Testis (tissue), 3 donors: ENCODE data around the gene PIGL. TPM values are rescaled to one million over a fixed set of nuclear protein-coding genes. Genes with fewer than 3 reads are reported as not detected.

Source experiments
- DNase-seq: peaks from one replicate; pipeline ENCODE4 v3.0.0-alpha.2; 2019
- H3K27ac ChIP-seq, 2 donors: fragments of 200-600 bp; sonication (generic); one replicate each; pipeline ENCODE4 v1.5.1; 2019
- H3K27me3 ChIP-seq: fragments of 200-600 bp; sonication (generic); one replicate; pipeline ENCODE4 v1.5.1; 2019
- H3K36me3 ChIP-seq: fragments of 200-600 bp; sonication (generic); one replicate; pipeline ENCODE4 v1.5.1; 2017; ENCODE audit warnings: low read depth; ENCODE audit errors: missing control alignments
- H3K4me1 ChIP-seq: fragments of 200-600 bp; sonication (generic); one replicate; pipeline ENCODE4 v1.5.1; 2019
- H3K4me3 ChIP-seq, 2 donors: fragments of 200-600 bp; sonication (generic); one replicate each; pipeline ENCODE4 v1.5.1; 2017 to 2019
- H3K9me3 ChIP-seq: fragments of 200-600 bp; sonication (generic); one replicate; pipeline ENCODE4 v1.5.1; 2017
- POLR2A ChIP-seq: fragments of 450-650 bp; IDR thresholded peaks from one replicate; pipeline ENCODE4 v1.6.1; 2017; ENCODE audit warnings: antibody characterized with exemption, mild to moderate bottlenecking, moderate library complexity
- WGBS, 2 donors: methylation state at CpG; one replicate each; pipeline ENCODE4 v1.1.5; 2018; 5-methylcytosine and 5-hydroxymethylcytosine counted together
- intact Hi-C: fragments of 100-400 bp; cut with DNase I; formaldehyde crosslinking; loops from one replicate; pipeline ENCODE4 v1.15.1; 2023; ENCODE audit warnings: low total_unique reads
- polyA plus RNA-seq: library from polyadenylated mRNA; stranded (reverse); fragments of 350-450 nt; fragmentation: Illumina TruSeq; extraction: RNeasy Lipid Tissue Mini Kit (QIAGEN cat#74804); gene quantifications from one replicate; pipeline ENCODE4 v1.2.3, GENCODE V29; 2014; ENCODE audit warnings: low read depth, low replicate concordance; ENCODE audit not compliant: insufficient read depth
- total RNA-seq, 2 donors: library from RNA; depleted of rRNA; stranded (reverse); fragments of >200 nt; gene quantifications; one replicate each; pipeline ENCODE4 v1.2.3, GENCODE V29; 2016
- TF ChIP-seq, protein P1 (sequence below), 3 experiments: fragments of 450-650 bp in 2 of 3; fragments of 200-600 bp in 1 of 3; sonication (generic) in 1 of 3; IDR thresholded peaks; one replicate each; pipeline ENCODE4 v1.5.1; 2016 to 2019; ENCODE audit warnings: antibody characterized with exemption in 3 of 3, mild to moderate bottlenecking in 2 of 3, moderate library complexity in 1 of 3

Gene PIGL
- total and polyA plus RNA-seq, 3 donors from 2014 or later = 31.3 to 93.9 (median 74.1) TPM

GRCh38 chr17:16272111-16272840 is 55.3 kb downstream of the PIGL start:
- intact Hi-C loops = no loop called here
- no peaks in the 10 kb centered on the region for H3K36me3 ChIP-seq
- no peak overlapping the region for H3K4me3 ChIP-seq
- no peaks in the 10 kb centered on the region for H3K9me3 ChIP-seq
- WGBS, 2 donors = 88 to 94% methylated on average over 3 of the region's 3 CpGs
- no peaks in the 10 kb centered on the region for H3K27me3 ChIP-seq
- no peak overlapping the region for H3K27ac ChIP-seq
- H3K4me1 ChIP-seq = no peaks in the 10 kb centered on the region
- DNase-seq = no peak
- TF ChIP-seq POLR2A = no peak
- TF ChIP-seq, protein P1, sequence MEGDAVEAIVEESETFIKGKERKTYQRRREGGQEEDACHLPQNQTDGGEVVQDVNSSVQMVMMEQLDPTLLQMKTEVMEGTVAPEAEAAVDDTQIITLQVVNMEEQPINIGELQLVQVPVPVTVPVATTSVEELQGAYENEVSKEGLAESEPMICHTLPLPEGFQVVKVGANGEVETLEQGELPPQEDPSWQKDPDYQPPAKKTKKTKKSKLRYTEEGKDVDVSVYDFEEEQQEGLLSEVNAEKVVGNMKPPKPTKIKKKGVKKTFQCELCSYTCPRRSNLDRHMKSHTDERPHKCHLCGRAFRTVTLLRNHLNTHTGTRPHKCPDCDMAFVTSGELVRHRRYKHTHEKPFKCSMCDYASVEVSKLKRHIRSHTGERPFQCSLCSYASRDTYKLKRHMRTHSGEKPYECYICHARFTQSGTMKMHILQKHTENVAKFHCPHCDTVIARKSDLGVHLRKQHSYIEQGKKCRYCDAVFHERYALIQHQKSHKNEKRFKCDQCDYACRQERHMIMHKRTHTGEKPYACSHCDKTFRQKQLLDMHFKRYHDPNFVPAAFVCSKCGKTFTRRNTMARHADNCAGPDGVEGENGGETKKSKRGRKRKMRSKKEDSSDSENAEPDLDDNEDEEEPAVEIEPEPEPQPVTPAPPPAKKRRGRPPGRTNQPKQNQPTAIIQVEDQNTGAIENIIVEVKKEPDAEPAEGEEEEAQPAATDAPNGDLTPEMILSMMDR (IDR thresholded peaks at IDR 0.05) = no peak

GRCh38 chr17:16273499-16273898 is 56.5 kb downstream of the PIGL start:
- no peak for DNase-seq
- Histone ChIP-seq H3K27me3 (no peaks in the 10 kb centered on the region), H3K36me3 (no peaks in the 10 kb centered on the region), H3K27ac (no peak overlapping the region), H3K4me3 (no peak overlapping the region), H3K9me3 (no peaks in the 10 kb centered on the region), H3K4me1 (no peaks in the 10 kb centered on the region)
- intact Hi-C loops = no loop called here
- TF ChIP-seq, protein P1 (IDR thresholded peaks at IDR 0.05) = no peak
- TF ChIP-seq POLR2A = no peak
- 88 to 95% methylated on average over 1 of the region's 1 CpG for WGBS, 2 donors

DNA sequence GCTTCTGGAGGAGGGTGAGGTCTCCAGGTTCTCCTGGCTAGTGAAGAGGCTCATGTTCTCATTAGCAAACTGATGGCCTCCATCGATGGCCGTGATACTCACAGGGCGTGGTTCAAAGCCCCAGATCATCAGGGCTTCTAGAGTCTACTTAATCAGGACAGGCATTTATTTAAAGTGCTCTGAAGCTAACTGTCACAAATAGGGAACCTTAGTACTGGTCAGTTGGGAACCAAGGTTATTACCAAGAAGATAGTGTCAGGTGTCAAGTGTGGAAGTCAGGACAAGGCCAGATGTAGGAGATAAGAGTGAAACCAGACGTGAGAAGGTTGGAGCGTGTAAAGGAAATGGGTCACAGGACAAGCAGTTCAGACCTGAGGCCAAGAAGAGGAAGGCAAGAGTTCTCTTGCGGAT is 56.9 kb downstream of the PIGL start:
- Histone ChIP-seq H3K27ac (no peak overlapping the region), H3K36me3 (no peaks in the 10 kb centered on the region), H3K9me3 (no peaks in the 10 kb centered on the region), H3K4me3 (no peak overlapping the region), H3K4me1 (no peaks in the 10 kb centered on the region), H3K27me3 (no peaks in the 10 kb centered on the region)
- TF ChIP-seq POLR2A = no peak
- TF ChIP-seq, protein P1 (IDR thresholded peaks at IDR 0.05) = no peak
- DNase-seq = no peak
- WGBS, 2 donors = 88 to 89% methylated on average over 6 of the region's 6 CpGs
- intact Hi-C loops = no loop called here

DNA sequence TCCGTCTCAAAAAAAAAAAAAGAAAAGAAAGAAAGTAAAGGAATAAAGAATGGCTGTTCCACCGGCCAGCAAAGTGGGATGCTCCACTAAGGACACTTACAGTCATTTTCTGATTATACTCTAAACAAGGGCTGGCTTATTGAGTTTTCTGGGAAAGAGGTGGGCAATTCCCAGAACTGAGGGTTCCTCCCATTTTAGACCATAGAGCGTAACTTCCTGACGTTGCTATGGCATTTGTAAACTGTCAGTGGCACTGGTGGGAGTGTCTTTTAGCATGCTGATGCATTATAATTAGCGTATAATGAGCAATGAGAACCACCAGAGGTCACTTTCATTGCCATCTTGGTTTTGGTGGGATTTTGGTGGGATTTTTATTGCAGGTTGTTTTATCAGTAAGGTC is 58.0 kb downstream of the PIGL start:
- TF ChIP-seq, protein P1 (IDR thresholded peaks at IDR 0.05) = no peak
- no peak for TF ChIP-seq POLR2A
- H3K9me3 ChIP-seq = no peaks in the 10 kb centered on the region
- no peaks in the 10 kb centered on the region for H3K27me3 ChIP-seq
- intact Hi-C loops = no loop called here
- DNase-seq = no peak
- 89 to 92% methylated on average over 5 of the region's 5 CpGs for WGBS, 2 donors
- H3K36me3 ChIP-seq = no peaks in the 10 kb centered on the region
- H3K4me1 ChIP-seq = no peaks in the 10 kb centered on the region
- no peak overlapping the region for H3K4me3 ChIP-seq
- no peak overlapping the region for H3K27ac ChIP-seq

DNA sequence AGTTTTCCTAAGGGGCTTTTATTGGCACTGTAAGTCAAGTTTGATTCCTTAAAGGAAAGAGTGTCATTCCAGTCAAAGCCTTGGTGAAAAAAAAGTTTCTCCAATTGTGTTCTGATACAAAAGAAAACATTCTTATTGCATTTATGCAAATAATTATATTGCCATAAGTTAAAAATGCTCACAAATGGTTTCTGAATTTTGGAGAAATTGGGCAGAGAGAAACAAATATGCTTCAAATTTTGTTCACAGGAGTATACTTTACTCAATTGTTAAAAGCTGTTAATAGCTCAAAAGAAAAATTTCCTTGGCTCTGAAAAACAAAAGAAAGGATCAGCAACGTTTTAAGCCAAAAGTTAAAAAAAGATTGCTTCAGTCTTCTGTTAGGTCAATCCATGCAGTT is 60.2 kb downstream of the PIGL start:
- no peak for DNase-seq
- H3K4me1 ChIP-seq = no peaks in the 10 kb centered on the region
- no peaks in the 10 kb centered on the region for H3K36me3 ChIP-seq
- no peaks in the 10 kb centered on the region for H3K27me3 ChIP-seq
- H3K27ac ChIP-seq = no peak overlapping the region
- no peak for TF ChIP-seq POLR2A
- TF ChIP-seq, protein P1 (IDR thresholded peaks at IDR 0.05) = no peak
- intact Hi-C loops = no loop called here
- WGBS, 2 donors = 43 to 50% methylated on average over 1 of the region's 1 CpG
- no peak overlapping the region for H3K4me3 ChIP-seq
- H3K9me3 ChIP-seq = no peaks in the 10 kb centered on the region
